ENCODE data around the gene SLC24A3.

- TF ChIP-seq CTCF (IDR thresholded peaks at IDR 0.05) (no peak), POLR2AphosphoS5 (IDR thresholded peaks at IDR 0.05; ENCODE audit: low read depth, low read length) (no peak)
Observed at GRCh38 chr20:19251506-19251905, 39.1 kb downstream of the SLC24A3 start.

Data from Panc1 (cell line).